ENCODE data around the gene HAND2.

HAND2 gene

GRCh38 chr4:173532725-173533511 lies 2.9 kb upstream of the HAND2 start:
- no peak for TF ChIP-seq JUND (IDR thresholded peaks at IDR 0.05; ENCODE audit: low read depth)
- no peak for DNase-seq (ENCODE audit: low read depth in 1 of 2, low spot score in 1 of 2)
- in situ Hi-C loops (cut with HindIII; ENCODE audit: low pct_unique_long_range_greater_than_20kb, low sequenced_read_pairs), result no loop called here

- in situ Hi-C loops (cut with HindIII; ENCODE audit: low pct_unique_long_range_greater_than_20kb, low sequenced_read_pairs), result no loop called here
- no peak for DNase-seq (ENCODE audit: low read depth in 1 of 2, low spot score in 1 of 2)
- no peak for TF ChIP-seq JUND (IDR thresholded peaks at IDR 0.05; ENCODE audit: low read depth)
Observed at GRCh38 chr4:173531086-173531965, 1.3 kb upstream of the HAND2 start.

- in situ Hi-C loops (cut with HindIII; ENCODE audit: low pct_unique_long_range_greater_than_20kb, low sequenced_read_pairs), result no loop called here
- no peak for DNase-seq (ENCODE audit: low read depth in 1 of 2, low spot score in 1 of 2)
- TF ChIP-seq JUND (IDR thresholded peaks at IDR 0.05; ENCODE audit: low read depth), result no peak
Observed at GRCh38 chr4:173530326-173531085, 477 bp upstream of the HAND2 start.

- DNase-seq (ENCODE audit: low read depth in 1 of 2, low spot score in 1 of 2), result no peak
- no peak for TF ChIP-seq JUND (IDR thresholded peaks at IDR 0.05; ENCODE audit: low read depth)
Observed at GRCh38 chr4:173528378-173529321, 1.4 kb downstream of the HAND2 start.

GRCh38 chr4:173527103-173527891 lies 2.7 kb downstream of the HAND2 start:
- in situ Hi-C loops (cut with HindIII; ENCODE audit: low pct_unique_long_range_greater_than_20kb, low sequenced_read_pairs), result no loop called here
- no peak for TF ChIP-seq JUND (IDR thresholded peaks at IDR 0.05; ENCODE audit: low read depth)
- DNase-seq (ENCODE audit: low read depth in 1 of 2, low spot score in 1 of 2), result no peak

More at GRCh38 chr4:173528378-173529321, 1.4 kb downstream of the HAND2 start:
- in situ Hi-C loops (cut with HindIII; ENCODE audit: low pct_unique_long_range_greater_than_20kb, low sequenced_read_pairs), result no loop called here

GRCh38 chr4:173526724-173527102 lies 3.3 kb downstream of the HAND2 start:
- DNase-seq (ENCODE audit: low read depth in 1 of 2, low spot score in 1 of 2), result no peak
- in situ Hi-C loops (cut with HindIII; ENCODE audit: low pct_unique_long_range_greater_than_20kb, low sequenced_read_pairs), result no loop called here
- no peak for TF ChIP-seq JUND (IDR thresholded peaks at IDR 0.05; ENCODE audit: low read depth)

- no peak for TF ChIP-seq JUND (IDR thresholded peaks at IDR 0.05; ENCODE audit: low read depth)
- in situ Hi-C loops (cut with HindIII; ENCODE audit: low pct_unique_long_range_greater_than_20kb, low sequenced_read_pairs), result no loop called here
- DNase-seq (ENCODE audit: low read depth in 1 of 2, low spot score in 1 of 2), result no peak
Observed at GRCh38 chr4:173526027-173526482, 4.0 kb downstream of the HAND2 start.

- DNase-seq (ENCODE audit: low read depth in 1 of 2, low spot score in 1 of 2), result no peak
- TF ChIP-seq JUND (IDR thresholded peaks at IDR 0.05; ENCODE audit: low read depth), result no peak
- in situ Hi-C loops (cut with HindIII; ENCODE audit: low pct_unique_long_range_greater_than_20kb, low sequenced_read_pairs), result no loop called here
Observed at GRCh38 chr4:173525118-173526011, 4.7 kb downstream of the HAND2 start.

GRCh38 chr4:173524218-173525117 lies 5.6 kb downstream of the HAND2 start:
- in situ Hi-C loops (cut with HindIII; ENCODE audit: low pct_unique_long_range_greater_than_20kb, low sequenced_read_pairs), result no loop called here
- no peak for TF ChIP-seq JUND (IDR thresholded peaks at IDR 0.05; ENCODE audit: low read depth)
- DNase-seq (ENCODE audit: low read depth in 1 of 2, low spot score in 1 of 2), result no peak
